ENCODE measurements around the gene BCL2L15.
"Not testable (repeated sequence)": the region's sequence is repeated elsewhere in the genome, so short reads cannot be mapped to it uniquely, and the experiment has no call there.

BCL2L15 gene

DNA sequence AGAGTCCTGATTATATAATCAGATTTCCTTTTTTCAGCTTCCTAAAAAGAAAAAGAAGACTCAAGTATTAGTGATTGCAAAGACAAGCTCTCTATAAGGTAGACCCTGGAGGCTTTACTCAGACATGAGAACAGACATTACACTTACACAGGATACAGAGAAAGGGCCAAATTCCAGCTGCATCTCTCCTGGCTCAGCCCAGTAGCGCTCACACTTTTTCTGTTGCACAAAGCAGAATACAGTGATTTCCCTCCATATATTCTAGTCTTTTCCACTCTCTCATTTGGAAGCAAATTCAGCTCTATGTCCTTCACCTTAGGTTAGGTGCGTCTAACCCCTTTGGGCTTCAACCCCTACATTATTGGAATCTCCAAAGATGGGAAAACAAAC is 31.0 kb downstream of the BCL2L15 start:
- no peaks in the 10 kb centered on the region for H3K27me3 ChIP-seq (ENCODE audit: control insufficient read depth, insufficient read depth, low read length, poor library complexity, severe bottlenecking)
- H3K4me1 ChIP-seq (ENCODE audit: control insufficient read depth, insufficient read depth, low read length) = no peaks in the 10 kb centered on the region
- 98 to 100% methylated on average over 2 of the region's 2 CpGs for WGBS, 2 experiments
- no peaks in the 10 kb centered on the region for H3K9me3 ChIP-seq (ENCODE audit: control insufficient read depth, low read length)
- H3K4me3 ChIP-seq (ENCODE audit: insufficient read depth, low read depth, low read length) = no peak overlapping the region
- no peaks in the 10 kb centered on the region for H3K36me3 ChIP-seq (ENCODE audit: control insufficient read depth, insufficient read depth, low read length)
- H3K27ac ChIP-seq (ENCODE audit: insufficient read depth, low read depth, low read length, poor library complexity, severe bottlenecking) = no peak overlapping the region

DNA sequence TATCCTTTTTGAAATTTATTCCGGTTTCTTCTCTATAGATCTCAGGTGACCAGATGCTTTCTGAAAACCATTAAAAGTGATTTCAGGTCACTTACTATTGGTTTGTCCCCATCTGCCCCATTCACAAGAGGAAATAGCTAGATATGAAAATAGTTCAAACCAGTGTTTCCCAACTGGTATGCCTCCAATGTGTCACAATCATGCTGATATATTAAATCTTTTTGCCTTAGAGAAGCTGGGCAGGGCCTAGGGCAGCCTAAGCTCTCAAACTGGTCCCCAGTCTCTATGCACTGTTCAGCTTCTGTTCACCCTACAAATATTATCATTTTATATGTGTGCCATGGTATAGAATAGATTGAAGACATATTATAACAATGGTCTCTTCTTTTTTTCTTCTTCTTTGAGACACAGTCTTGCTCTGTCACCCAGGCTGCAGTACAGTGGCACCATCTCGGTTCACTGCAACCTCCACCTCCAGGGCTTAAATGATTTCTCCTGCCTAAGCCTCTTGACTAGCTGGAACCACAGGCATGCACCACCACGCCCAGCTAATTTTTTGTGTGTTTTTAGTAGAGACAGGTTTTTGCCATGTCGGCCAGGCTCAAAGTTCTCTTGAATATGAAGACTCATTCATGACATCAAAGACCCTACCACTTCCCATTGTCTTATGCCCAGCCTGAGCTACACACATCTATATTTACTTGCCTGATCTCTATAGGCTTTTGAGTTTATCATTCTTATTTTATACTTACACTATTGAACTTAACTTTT is 31.6 kb downstream of the BCL2L15 start:
- H3K9me3 ChIP-seq (ENCODE audit: control insufficient read depth, low read length) = no peaks in the 10 kb centered on the region
- no peak overlapping the region for H3K27ac ChIP-seq (ENCODE audit: insufficient read depth, low read depth, low read length, poor library complexity, severe bottlenecking)
- H3K27me3 ChIP-seq (ENCODE audit: control insufficient read depth, insufficient read depth, low read length, poor library complexity, severe bottlenecking) = no peaks in the 10 kb centered on the region
- no peaks in the 10 kb centered on the region for H3K36me3 ChIP-seq (ENCODE audit: control insufficient read depth, insufficient read depth, low read length)
- H3K4me1 ChIP-seq (ENCODE audit: control insufficient read depth, insufficient read depth, low read length) = no peaks in the 10 kb centered on the region
- no peak overlapping the region for H3K4me3 ChIP-seq (ENCODE audit: insufficient read depth, low read depth, low read length)
- 91 to 95% methylated on average over 4 of the region's 4 CpGs for WGBS, 2 experiments

DNA sequence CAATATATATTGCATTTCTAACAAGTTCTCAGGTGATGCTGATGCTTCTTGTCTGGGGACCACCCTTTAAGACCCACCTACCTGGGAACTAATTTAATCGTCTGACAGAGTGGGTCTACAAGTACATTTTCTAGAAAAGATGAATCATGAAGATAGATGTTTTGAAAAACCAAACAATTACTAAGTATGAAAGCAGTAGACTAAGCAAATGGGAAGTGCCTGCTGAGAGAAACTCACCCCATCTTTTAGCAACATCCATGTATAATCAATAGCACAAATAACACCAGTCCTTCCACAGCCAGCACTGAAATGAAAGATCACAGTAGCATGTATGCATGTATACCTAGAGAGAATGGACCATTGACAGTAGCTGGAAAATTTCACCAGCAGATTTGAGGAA is 33.1 kb downstream of the BCL2L15 start:
- H3K4me1 ChIP-seq (ENCODE audit: control insufficient read depth, insufficient read depth, low read length) = no peaks in the 10 kb centered on the region
- WGBS, 2 experiments = 56% methylated on average over 1 of the region's 1 CpG; no CpG with 5 or more reads in 1 of the 2 experiments
- H3K4me3 ChIP-seq (ENCODE audit: insufficient read depth, low read depth, low read length) = no peak overlapping the region
- no peaks in the 10 kb centered on the region for H3K9me3 ChIP-seq (ENCODE audit: control insufficient read depth, low read length)
- H3K27me3 ChIP-seq (ENCODE audit: control insufficient read depth, insufficient read depth, low read length, poor library complexity, severe bottlenecking) = no peaks in the 10 kb centered on the region
- H3K27ac ChIP-seq (ENCODE audit: insufficient read depth, low read depth, low read length, poor library complexity, severe bottlenecking) = no peak overlapping the region
- no peaks in the 10 kb centered on the region for H3K36me3 ChIP-seq (ENCODE audit: control insufficient read depth, insufficient read depth, low read length)

DNA sequence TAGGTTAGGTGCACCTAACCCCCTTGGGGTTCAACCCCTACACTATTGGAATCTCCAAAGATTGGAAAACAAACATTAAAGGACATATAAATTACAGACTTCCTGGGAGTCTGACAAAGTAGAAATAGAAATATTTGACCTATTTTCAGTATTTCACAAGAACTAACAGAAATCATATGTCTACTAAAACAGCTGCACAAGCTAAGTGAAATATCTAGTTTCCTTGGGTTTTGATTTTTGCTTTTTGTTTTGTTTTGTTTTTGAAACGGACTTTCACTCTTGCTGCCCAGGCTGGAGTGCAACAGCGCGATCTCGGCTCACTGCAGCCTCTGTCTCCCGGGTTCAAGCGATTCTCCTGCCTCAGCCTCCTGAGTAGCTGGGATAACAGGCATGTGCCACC is 34.7 kb downstream of the BCL2L15 start:
- not testable (repeated sequence) for H3K36me3 ChIP-seq (ENCODE audit: control insufficient read depth, insufficient read depth, low read length); H3K27ac ChIP-seq (ENCODE audit: insufficient read depth, low read depth, low read length, poor library complexity, severe bottlenecking); H3K4me1 ChIP-seq (ENCODE audit: control insufficient read depth, insufficient read depth, low read length); H3K27me3 ChIP-seq (ENCODE audit: control insufficient read depth, insufficient read depth, low read length, poor library complexity, severe bottlenecking); H3K4me3 ChIP-seq (ENCODE audit: insufficient read depth, low read depth, low read length); H3K9me3 ChIP-seq (ENCODE audit: control insufficient read depth, low read length)
- 93 to 94% methylated on average over 6 of the region's 6 CpGs for WGBS, 2 experiments

DNA sequence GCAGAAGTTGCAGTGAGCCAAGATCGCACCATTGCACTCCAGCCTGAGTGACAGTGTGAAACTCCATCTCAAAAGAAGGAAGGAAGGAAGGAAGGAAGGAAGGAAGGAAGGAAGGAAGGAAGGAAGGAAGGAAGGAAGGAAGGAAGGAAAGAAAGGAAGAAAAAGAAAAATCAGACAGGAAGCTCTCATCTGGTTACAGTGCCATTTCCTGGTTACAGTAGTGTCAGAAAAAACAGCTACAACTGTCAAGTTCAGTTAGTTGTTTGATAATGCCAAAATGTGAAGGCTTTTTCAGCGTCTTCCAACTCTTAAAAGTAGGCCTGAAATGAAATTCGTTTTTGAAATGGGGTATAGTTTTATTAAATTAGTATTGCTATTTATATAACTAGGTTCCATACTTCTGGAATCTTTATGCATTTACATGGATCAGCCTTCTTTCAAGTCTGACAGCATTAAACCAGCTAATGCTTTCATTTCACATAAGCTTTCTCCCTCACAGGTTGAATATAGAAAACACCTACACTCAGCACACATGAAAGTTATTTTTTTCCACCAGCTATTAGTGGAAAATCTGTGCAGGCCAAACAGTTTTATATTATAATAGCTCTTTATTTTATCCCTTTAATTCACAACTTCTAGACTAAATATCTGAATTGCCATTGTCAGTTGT is 37.1 kb downstream of the BCL2L15 start:
- WGBS, 2 experiments = 75 to 100% methylated on average over 1 to 3 of the region's 3 CpGs
- no peak overlapping the region for H3K4me3 ChIP-seq (ENCODE audit: insufficient read depth, low read depth, low read length)
- no peaks in the 10 kb centered on the region for H3K4me1 ChIP-seq (ENCODE audit: control insufficient read depth, insufficient read depth, low read length)
- no peaks in the 10 kb centered on the region for H3K9me3 ChIP-seq (ENCODE audit: control insufficient read depth, low read length)
- no peak overlapping the region for H3K27ac ChIP-seq (ENCODE audit: insufficient read depth, low read depth, low read length, poor library complexity, severe bottlenecking)
- no peaks in the 10 kb centered on the region for H3K27me3 ChIP-seq (ENCODE audit: control insufficient read depth, insufficient read depth, low read length, poor library complexity, severe bottlenecking)
- no peaks in the 10 kb centered on the region for H3K36me3 ChIP-seq (ENCODE audit: control insufficient read depth, insufficient read depth, low read length)

DNA sequence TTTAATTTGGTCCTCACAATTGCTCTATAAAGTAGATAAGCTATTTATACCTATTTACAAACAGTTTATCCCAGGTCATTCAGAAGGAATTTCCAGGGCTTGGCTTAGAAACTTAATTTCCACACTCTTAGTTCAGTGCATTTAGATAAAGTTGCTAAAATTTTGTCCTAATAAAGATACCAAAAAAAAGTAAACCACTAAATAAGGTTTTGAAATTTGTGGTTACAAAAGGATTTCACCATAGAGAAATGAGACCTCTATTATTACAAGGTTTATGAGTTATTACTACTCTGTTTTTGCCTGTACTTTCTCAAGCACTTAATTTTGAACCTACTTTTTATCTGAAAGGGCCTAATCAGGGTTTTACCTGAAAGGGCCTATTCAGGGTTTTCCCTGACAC is 38.3 kb downstream of the BCL2L15 start:
- H3K27me3 ChIP-seq (ENCODE audit: control insufficient read depth, insufficient read depth, low read length, poor library complexity, severe bottlenecking) = no peaks in the 10 kb centered on the region
- H3K4me1 ChIP-seq (ENCODE audit: control insufficient read depth, insufficient read depth, low read length) = no peaks in the 10 kb centered on the region
- H3K27ac ChIP-seq (ENCODE audit: insufficient read depth, low read depth, low read length, poor library complexity, severe bottlenecking) = no peak overlapping the region
- no peak overlapping the region for H3K4me3 ChIP-seq (ENCODE audit: insufficient read depth, low read depth, low read length)
- no peaks in the 10 kb centered on the region for H3K9me3 ChIP-seq (ENCODE audit: control insufficient read depth, low read length)
- no peaks in the 10 kb centered on the region for H3K36me3 ChIP-seq (ENCODE audit: control insufficient read depth, insufficient read depth, low read length)

DNA sequence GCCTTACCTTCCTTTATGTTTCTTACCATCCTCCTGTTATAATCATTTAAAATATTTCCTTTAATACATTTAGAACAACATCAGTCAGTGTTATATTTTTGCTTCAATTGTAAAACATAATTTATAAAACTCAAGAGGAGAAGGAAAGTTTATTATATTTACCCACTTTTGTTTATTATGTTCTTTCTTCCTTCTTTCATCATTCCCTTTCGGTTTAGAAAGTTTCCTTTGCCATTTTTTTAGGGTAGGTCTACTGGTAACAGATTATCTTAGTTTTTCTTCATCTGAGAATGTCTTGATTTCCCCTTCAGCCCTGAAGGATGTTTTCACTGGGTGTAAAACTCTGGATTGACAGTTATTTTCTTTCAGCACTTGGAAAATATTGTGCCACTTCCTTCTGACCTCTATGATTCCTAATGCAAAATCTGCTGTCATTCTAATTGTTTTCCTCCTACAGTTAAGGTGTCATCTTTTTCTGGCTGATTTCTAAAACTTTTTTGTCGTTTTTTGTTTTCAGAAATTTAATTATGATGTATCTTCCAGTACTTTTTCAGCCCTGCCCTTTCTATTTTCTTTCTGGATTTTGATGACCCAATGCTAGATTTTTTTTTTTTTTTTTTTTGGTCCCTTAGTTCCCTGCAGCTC is 40.9 kb downstream of the BCL2L15 start:
- Histone ChIP-seq H3K4me3 (ENCODE audit: insufficient read depth, low read depth, low read length) (no peak overlapping the region), H3K27ac (ENCODE audit: insufficient read depth, low read depth, low read length, poor library complexity, severe bottlenecking) (no peak overlapping the region), H3K27me3 (ENCODE audit: control insufficient read depth, insufficient read depth, low read length, poor library complexity, severe bottlenecking) (no peaks in the 10 kb centered on the region), H3K4me1 (ENCODE audit: control insufficient read depth, insufficient read depth, low read length) (no peaks in the 10 kb centered on the region), H3K9me3 (ENCODE audit: control insufficient read depth, low read length) (no peaks in the 10 kb centered on the region), H3K36me3 (ENCODE audit: control insufficient read depth, insufficient read depth, low read length) (no peaks in the 10 kb centered on the region)
- WGBS, 2 experiments = 73% methylated on average over 2 of the region's 2 CpGs; no CpG with 5 or more reads in 1 of the 2 experiments

DNA sequence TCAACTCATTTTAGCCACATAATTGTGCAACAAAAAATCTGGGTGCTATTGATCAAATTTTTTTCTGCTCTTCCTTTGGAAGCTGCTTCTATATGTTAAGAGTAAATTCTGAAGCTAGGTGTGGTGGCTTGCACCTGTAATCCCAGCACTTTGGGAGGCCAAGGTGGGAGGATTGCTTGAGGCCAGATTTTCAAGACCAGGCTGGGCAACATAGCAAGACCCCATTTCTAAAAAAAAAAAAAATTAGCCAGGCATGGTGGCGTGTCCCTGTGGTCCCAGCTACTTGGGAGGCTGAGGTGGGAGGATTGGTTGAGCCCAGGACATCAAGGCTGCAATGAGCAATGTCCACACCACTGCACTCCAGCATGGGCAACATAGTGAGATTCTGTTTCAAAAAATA is 50.8 kb downstream of the BCL2L15 start:
- WGBS, 2 experiments = 88 to 95% methylated on average over 1 of the region's 1 CpG

DNA sequence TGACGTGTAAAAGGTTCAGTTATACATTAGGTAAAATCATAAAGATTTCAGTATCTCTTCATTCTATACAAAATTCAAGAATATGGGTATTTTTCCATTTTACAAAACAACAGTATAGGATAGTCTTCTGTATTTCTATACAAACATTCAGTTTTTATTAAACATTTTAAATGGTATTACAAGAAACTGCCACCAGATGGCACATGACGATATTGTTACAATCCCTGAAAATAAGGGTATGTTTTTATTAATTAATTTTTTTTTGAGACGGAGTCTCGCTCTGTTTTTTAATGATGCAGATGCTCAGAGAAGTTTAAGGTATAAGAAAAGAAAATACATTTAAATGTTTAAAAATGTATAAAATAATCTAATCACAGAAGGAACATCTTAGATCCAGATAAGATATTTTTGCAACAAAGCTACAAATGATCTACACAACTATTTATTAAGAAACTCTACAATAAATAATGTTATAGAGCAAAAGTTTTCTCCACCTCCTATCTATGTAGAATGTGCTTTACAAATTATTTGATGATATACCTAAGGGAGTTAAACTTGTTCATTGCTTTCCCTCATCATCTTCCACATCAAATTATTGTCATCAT is 51.6 kb downstream of the BCL2L15 start:
- WGBS, 2 experiments = 27 to 34% methylated on average over 3 of the region's 4 CpGs

More for the DNA sequence above, 50.8 kb downstream of the BCL2L15 start:
- Histone ChIP-seq H3K4me1 (ENCODE audit: control insufficient read depth, insufficient read depth, low read length) (no peaks in the 10 kb centered on the region), H3K36me3 (ENCODE audit: control insufficient read depth, insufficient read depth, low read length) (no peaks in the 10 kb centered on the region), H3K4me3 (ENCODE audit: insufficient read depth, low read depth, low read length) (no peak overlapping the region), H3K27me3 (ENCODE audit: control insufficient read depth, insufficient read depth, low read length, poor library complexity, severe bottlenecking) (no peaks in the 10 kb centered on the region), H3K27ac (ENCODE audit: insufficient read depth, low read depth, low read length, poor library complexity, severe bottlenecking) (no peak overlapping the region), H3K9me3 (ENCODE audit: control insufficient read depth, low read length) (no peaks in the 10 kb centered on the region)

DNA sequence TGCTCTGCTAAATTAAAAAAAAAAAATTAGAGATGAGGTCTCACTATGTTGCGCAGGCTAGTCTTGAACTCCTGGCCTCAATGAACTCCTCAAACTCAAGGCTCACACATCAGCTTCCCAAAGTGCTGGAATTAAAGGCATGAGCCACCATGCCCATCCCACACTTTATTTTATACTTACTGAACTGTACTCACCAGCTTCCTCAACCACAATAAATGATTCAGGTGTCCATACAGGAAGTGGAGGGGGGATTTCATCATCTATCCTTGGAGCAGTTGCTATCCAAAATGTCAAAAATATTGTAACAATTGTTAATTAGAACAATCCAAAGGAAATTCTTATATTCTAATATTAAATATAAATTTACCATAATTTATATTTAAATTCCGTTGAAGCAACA is 52.7 kb downstream of the BCL2L15 start:
- Histone ChIP-seq H3K27ac (ENCODE audit: insufficient read depth, low read depth, low read length, poor library complexity, severe bottlenecking) (no peak overlapping the region), H3K4me3 (ENCODE audit: insufficient read depth, low read depth, low read length) (no peak overlapping the region), H3K4me1 (ENCODE audit: control insufficient read depth, insufficient read depth, low read length) (no peaks in the 10 kb centered on the region), H3K27me3 (ENCODE audit: control insufficient read depth, insufficient read depth, low read length, poor library complexity, severe bottlenecking) (no peaks in the 10 kb centered on the region), H3K9me3 (ENCODE audit: control insufficient read depth, low read length) (no peaks in the 10 kb centered on the region), H3K36me3 (ENCODE audit: control insufficient read depth, insufficient read depth, low read length) (no peaks in the 10 kb centered on the region)
- 91 to 95% methylated on average over 1 to 2 of the region's 2 CpGs for WGBS, 2 experiments

More for the DNA sequence above, 51.6 kb downstream of the BCL2L15 start:
- H3K27ac ChIP-seq (ENCODE audit: insufficient read depth, low read depth, low read length, poor library complexity, severe bottlenecking) = no peak overlapping the region
- no peaks in the 10 kb centered on the region for H3K9me3 ChIP-seq (ENCODE audit: control insufficient read depth, low read length)
- H3K4me3 ChIP-seq (ENCODE audit: insufficient read depth, low read depth, low read length) = no peak overlapping the region
- no peaks in the 10 kb centered on the region for H3K36me3 ChIP-seq (ENCODE audit: control insufficient read depth, insufficient read depth, low read length)
- H3K4me1 ChIP-seq (ENCODE audit: control insufficient read depth, insufficient read depth, low read length) = no peaks in the 10 kb centered on the region
- no peaks in the 10 kb centered on the region for H3K27me3 ChIP-seq (ENCODE audit: control insufficient read depth, insufficient read depth, low read length, poor library complexity, severe bottlenecking)
